Measurements from ENCODE around the gene MCRIP2.

DNA sequence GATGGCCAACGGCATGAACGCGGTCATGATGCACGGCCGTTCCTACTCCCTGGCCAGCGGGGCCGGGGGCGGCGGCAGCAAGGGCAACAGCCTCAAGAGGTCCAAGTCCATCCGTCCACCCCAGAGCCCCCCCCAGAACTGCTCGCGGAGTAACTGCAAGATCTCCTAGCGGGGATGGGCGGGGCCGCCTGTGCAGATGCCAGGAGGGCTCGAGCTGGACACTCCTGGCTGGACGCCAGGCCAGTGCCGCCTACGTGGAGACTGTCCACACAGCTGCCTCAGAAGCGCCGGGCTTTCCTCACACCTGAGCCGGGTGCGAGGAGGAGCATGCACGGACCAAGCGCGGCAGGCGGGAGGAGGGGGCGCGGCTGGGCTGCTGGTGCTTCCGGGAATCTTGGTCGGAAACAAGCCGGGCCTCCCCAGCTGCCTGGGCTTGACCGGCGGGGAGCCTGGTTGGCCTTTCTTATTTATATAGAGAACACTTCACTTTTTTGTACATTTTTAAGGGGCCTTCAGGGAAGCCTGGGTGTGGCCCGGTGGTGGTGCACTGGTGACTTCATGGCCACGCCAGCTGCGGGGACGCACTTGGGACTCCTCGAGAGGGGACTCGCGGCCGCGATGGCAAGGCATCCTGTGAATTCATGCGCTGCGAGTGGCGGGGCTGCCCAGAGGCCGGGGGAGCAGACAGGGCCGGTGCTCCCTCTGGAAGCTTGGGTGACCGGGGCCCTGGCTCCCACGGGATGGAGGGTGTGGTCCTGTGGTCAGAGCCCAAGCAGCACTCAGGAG lies 14.0 kb upstream of the MCRIP2 start:
- TF ChIP-seq, protein P1, sequence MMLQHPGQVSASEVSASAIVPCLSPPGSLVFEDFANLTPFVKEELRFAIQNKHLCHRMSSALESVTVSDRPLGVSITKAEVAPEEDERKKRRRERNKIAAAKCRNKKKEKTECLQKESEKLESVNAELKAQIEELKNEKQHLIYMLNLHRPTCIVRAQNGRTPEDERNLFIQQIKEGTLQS (IDR thresholded peaks at IDR 0.05): no peak
- TF ChIP-seq, protein P2, sequence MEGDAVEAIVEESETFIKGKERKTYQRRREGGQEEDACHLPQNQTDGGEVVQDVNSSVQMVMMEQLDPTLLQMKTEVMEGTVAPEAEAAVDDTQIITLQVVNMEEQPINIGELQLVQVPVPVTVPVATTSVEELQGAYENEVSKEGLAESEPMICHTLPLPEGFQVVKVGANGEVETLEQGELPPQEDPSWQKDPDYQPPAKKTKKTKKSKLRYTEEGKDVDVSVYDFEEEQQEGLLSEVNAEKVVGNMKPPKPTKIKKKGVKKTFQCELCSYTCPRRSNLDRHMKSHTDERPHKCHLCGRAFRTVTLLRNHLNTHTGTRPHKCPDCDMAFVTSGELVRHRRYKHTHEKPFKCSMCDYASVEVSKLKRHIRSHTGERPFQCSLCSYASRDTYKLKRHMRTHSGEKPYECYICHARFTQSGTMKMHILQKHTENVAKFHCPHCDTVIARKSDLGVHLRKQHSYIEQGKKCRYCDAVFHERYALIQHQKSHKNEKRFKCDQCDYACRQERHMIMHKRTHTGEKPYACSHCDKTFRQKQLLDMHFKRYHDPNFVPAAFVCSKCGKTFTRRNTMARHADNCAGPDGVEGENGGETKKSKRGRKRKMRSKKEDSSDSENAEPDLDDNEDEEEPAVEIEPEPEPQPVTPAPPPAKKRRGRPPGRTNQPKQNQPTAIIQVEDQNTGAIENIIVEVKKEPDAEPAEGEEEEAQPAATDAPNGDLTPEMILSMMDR (IDR thresholded peaks at IDR 0.05; ENCODE audit: low read depth, low read length, missing input control): no peak
- TF ChIP-seq TAF1 (conservative IDR thresholded peaks at IDR 0.05): no peak
- TF ChIP-seq RAD21 (IDR thresholded peaks at IDR 0.05): no peak
- TF ChIP-seq GABPA (IDR thresholded peaks at IDR 0.05 in 1 of 2, conservative IDR thresholded peaks at IDR 0.05 in 1 of 2): no peak
